HG03521 (cell line): Measurements from ENCODE around the gene AMPD3.
A peak's percentile ranks its signal among the peaks of the same experiment; 100 is the strongest.

Source experiments
- ATAC-seq: cut with Tn5 transposase; IDR thresholded peaks from one replicate; pipeline ENCODE4 v1.9.1; 2021; ENCODE audit warnings: mild to moderate bottlenecking, moderate library complexity; ENCODE audit not compliant: unreplicated experiment

The AMPD3 gene

DNA sequence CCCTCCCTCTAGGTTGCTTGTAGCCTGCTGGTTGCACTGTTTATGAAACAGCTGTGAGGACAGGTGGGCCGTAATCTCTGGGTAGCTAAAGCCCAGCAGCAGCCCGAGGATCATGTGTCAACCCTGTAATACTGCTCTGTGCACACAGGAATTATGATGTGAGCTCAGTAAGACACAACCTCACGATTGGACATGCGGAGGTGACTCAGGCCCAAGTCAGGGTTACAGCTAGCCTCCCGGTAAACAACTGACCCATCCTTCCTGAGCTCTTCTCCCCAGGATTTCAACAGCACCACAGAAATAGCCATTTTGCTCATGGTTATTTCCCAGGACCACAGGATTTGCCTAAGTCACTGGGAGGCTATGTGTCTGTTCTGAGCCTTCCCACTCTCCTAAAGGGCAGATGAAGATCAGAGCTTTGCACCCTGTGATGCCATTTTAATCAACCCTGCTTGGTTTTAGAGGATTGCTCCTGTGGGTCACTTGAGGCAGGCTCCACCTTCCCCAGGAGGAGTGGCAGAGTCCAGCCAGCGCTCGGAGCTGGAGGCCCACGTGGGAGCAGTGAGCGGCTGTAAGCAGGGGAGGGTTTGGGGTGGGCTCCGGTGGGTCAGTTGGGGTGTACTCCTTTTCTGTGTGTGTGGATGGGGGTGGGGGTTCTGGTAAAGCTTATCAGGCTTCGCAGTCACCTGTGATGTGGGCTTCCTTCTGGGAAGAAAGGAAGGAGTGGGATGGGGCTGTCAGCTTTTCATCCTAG is at the start of gene AMPD3:
TSS of gene AMPD3 (plus strand) at position 387 of the 754 bp plus-strand sequence. CDS start 6,256 bp downstream, outside the sequence.
- ATAC-seq, result no peak

- no peak for ATAC-seq
Observed at GRCh38 chr11:10405865-10406592, 49.0 kb upstream of the AMPD3 start.

GRCh38 chr11:10407055-10407454 is 48.0 kb upstream of the AMPD3 start:
- no peak for ATAC-seq

- no peak for ATAC-seq
Observed at GRCh38 chr11:10407749-10408685, 47.0 kb upstream of the AMPD3 start.

- ATAC-seq, result no peak
Observed at GRCh38 chr11:10409207-10409661, 45.8 kb upstream of the AMPD3 start.

GRCh38 chr11:10410106-10410843 is 44.8 kb upstream of the AMPD3 start:
- no peak for ATAC-seq

DNA sequence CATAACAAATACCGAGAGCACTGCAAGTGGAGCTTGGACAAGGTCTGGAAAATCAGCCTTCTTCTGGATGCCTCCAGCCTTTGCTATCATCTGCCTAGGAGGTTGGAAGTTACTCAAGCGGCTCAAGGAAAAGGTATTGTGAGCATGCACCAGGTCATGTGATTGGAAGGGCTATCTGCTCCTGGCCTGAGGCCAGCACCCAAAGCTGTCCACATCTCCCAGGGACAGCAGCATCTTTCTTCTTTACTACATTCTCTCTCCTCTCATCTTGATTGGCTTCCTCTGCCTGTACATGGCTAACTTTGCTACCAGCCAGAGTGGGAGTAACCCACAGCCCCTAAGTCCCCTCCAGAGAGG is 44.2 kb upstream of the AMPD3 start:
- no peak for ATAC-seq

- no peak for ATAC-seq
Observed at GRCh38 chr11:10412266-10412665, 42.8 kb upstream of the AMPD3 start.

DNA sequence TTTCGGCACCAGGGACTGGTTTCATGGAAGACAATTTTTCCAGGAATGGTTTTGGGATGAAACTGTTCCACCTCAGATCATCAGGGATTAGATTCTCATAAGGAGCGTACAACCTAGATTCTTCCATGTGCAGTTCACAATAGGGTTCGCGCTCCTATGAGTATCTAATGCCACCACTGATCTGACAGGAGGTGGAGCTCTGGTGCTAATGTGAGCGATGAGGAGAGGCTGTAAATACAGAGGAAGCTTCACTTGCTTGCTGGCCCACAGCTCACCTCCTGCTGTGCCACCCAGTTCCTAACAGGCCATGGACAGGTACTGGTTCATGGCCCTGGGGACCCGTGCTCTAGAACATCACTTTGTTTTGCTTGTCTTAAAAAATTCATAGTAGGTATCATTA is 41.8 kb upstream of the AMPD3 start:
- peak; percentile 40 for ATAC-seq

- no peak for ATAC-seq
Observed at GRCh38 chr11:10414181-10414580, 40.9 kb upstream of the AMPD3 start.

- no peak for ATAC-seq
Observed at GRCh38 chr11:10414659-10415058, 40.4 kb upstream of the AMPD3 start.

- no peak for ATAC-seq
Observed at GRCh38 chr11:10415817-10416392, 39.2 kb upstream of the AMPD3 start.

DNA sequence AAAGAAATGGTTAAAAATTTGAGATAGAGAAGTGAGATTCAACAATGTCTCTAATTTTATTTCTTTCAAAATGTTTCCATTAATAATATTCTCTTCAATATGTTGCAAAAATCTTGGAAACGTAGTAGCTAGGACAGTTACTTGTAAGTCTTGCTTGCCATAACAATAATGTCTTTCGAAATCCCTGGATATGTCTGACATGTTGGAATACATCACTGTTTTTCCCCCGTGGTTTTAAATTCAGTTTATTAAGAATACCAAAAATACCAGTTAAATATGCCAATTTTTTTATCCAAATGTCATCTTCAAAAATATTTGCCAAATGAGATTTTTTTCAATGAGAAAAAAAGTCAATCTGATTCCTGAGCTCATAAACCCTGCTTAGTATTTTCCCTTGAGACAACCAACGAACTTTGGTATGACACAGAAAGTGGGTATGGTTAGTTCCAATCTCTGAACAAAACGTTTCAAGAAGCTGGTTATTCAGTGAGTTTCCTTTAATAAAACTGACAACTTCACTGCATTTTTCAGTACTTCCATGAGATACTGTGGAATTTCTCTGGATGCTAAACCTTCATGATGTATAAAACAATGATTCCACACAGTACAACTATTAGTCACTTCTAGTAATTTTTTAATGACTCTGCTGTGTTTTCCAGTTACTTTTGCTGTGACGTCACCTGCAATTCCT is 36.7 kb upstream of the AMPD3 start:
- no peak for ATAC-seq

DNA sequence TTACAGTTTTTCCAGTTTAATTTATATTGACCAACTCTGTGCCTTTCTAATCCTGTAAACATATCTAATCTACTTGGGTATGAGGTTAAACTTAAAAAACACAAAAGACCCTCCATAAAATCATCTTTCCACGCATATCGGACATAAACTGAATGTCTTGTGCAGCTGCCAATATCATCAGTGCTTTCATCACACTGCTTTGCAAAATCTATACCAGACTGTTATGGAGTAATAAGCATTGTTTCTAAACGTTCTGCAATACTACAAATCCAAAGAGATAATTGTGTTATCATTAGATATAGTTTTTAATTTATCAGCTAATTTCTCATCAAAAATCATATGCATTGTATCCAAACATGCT is 36.1 kb upstream of the AMPD3 start:
- ATAC-seq, result no peak

- no peak for ATAC-seq
Observed at GRCh38 chr11:10426475-10426874, 28.6 kb upstream of the AMPD3 start.

DNA sequence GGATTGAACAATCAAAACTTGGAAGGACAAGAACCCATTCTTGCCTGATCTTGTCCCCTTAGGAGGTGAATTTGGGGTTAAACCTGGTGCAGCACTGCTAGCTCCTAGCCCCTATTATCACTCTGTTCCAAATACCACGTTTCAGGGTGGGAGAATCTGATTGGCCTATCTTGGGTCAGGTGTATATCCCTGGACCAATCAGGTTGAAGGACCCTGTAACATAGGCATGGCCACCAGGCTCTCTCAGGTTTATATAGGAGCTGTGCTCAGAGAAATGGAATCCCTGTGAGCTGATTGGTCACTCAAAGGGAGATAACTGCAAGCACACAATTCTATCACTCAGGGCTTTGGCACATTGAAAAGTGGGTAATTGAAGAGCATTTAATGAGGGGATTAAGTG is 26.6 kb upstream of the AMPD3 start:
- no peak for ATAC-seq

GRCh38 chr11:10429526-10429925 is 25.5 kb upstream of the AMPD3 start:
- ATAC-seq, result no peak

- no peak for ATAC-seq
Observed at GRCh38 chr11:10432493-10432892, 22.6 kb upstream of the AMPD3 start.

GRCh38 chr11:10432971-10433370 is 22.1 kb upstream of the AMPD3 start:
- ATAC-seq, result no peak

- ATAC-seq, result no peak
Observed at GRCh38 chr11:10436224-10436623, 18.8 kb upstream of the AMPD3 start.
